HG02885 (cell line): ENCODE results near the gene ZBTB16.

ENCODE experiments used
- ATAC-seq: cut with Tn5 transposase; IDR thresholded peaks from one replicate; pipeline ENCODE4 v1.9.1; 2021; ENCODE audit warnings: mild to moderate bottlenecking; ENCODE audit not compliant: unreplicated experiment, poor library complexity

ZBTB16 gene

DNA sequence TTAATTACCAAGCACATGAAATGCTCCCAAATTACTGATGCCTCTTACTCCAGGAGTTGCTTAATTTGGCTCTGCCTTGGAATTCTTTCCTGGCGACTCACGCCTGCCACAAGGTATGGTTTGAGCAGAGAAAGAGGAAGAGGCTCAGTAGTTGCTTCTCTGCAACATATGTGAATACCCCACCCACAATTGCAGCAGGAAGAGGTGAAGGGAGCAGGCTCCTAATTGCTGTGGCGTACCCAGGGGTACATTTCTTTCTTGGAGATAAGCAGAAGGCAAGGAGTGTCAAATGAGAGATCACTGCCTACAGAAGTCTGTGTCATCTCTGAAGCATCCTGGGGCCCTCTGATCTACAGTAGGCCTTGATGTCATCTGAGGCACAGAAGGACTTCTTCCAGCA, 226.1 kb downstream of the ZBTB16 start:
- no peak for ATAC-seq

DNA sequence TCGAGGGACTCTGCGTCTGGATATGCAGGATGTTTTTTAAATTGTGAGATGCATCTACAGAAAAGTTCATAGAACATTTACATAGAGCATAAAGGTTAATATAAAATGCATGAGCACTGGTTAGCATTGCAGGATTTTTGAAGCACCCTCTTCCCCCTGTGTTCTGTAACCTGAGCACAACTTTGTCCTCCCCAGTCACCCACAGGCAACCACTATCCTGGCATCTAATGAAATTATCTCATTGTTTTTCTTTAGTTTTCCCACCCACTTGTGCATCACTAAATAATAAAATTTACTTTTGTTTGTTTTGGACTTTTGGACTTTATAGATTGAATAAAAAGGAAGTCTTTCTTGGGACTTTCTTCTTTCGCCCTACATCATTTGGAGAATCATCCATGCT, 226.7 kb downstream of the ZBTB16 start:
- no peak for ATAC-seq

DNA sequence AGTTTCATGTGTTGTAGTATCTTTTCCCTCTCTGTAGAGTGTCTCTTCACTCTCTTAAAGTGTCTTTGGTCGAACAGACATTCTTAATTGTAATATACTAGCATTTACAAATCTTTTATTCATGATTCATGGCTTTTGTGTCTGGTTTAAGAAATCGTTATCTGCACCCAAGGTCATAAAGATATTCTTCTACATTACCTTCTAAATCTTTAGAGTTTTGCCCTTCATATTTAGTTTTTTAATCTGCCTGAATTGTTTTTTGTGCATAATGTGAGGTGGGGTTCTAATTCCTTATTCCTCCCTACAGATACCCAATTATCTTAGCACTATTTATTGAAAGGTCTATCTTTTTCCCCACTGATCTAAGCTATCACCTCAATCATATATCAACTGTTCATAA, 227.6 kb downstream of the ZBTB16 start:
- ATAC-seq = no peak

- ATAC-seq = no peak
These were observed 228.6 kb downstream of the ZBTB16 start for GRCh38 chr11:114288136-114288535.

DNA sequence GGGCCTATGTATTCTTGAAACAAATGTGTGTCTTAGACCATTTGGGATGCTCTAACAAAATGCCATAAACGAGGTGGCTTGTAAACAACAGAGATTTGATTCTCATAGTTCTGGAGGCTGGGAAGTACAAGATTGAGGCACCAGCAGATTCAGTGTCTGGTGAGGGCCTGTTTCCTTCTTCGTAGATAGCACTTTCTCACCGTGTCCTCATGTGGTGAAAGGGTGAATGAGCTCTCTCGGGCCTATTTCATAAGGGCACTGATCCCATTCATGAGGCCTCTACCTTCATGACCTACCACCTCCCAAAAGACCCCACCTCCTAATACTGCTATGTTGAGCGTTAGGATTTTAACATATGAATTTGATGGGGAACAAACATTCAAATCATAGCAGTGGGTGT, 230.3 kb downstream of the ZBTB16 start:
- ATAC-seq = no peak

GRCh38 chr11:114290503-114291235, 231.2 kb downstream of the ZBTB16 start:
- ATAC-seq = no peak

GRCh38 chr11:114291381-114291780, 231.9 kb downstream of the ZBTB16 start:
- no peak for ATAC-seq

GRCh38 chr11:114291842-114292680, 232.6 kb downstream of the ZBTB16 start:
- ATAC-seq = no peak

DNA sequence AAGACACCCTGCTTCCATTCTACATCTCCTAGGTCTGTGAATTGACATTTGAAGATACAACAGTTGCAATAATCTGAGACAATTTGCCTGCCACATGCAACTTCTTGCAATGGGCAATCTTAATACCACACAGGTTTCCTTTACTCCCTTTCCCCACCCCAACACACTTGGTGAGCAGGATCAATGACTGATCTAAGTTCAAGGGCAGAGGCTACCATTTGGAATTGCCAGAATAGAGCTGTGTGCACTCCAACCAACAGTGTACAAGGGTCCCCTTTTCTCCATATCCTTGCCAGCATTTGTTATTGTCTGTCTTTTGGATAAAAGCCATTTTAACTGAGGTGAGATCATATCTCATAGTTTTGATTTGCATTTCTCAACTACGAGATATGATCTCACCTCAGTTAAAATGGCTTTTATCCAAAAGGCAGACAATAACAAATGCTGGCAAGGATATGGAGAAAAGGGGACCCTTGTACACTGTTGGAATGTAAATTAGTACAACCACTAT, 233.7 kb downstream of the ZBTB16 start:
- no peak for ATAC-seq

DNA sequence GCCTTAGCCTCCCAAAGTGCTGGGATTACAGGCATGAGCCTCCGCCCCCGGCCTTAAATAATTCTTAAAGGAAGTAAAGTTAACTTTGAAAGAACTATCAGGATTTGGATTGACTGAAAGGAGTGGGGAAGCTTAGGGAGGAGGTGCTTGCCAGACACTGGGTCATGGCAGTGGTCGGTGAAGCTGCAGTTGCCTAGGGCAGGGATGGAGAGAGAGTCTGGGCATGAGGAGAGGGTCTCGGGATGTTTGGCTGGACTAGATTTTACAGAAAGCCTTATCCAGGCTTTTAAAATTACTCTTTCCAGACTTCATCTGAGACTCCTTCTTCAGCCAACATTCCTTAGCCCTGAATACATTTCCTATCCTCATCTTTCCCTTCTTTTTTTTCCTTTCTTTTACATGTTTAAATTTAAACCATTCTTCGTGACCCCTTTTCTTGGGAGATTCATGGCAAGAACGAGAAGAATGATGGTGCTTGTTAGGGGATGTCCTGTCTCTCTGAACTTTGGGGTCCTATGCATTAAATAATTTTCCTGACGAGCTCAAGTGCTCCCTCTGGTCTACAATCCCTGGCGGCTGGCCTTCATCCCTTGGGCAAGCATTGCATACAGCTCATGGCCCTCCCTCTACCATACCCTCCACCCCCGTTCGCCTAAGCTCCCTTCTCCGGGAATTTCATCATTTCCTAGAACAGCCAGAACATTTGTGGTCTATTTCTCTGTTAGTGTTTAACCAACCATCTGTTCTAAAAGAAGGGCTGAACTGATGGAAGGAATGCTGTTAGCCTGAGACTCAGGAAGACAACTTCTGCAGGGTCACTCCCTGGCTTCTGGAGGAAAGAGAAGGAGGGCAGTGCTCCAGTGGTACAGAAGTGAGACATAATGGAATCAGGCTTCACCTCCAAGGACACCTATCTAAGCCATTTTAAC, 236.4 kb downstream of the ZBTB16 start, which contains the start of gene NNMT:
Gene NNMT, plus strand, starts transcription at position 724 of the 929 bp plus-strand sequence. Its CDS starts 158 bp downstream, at position 882.
- no peak for ATAC-seq

DNA sequence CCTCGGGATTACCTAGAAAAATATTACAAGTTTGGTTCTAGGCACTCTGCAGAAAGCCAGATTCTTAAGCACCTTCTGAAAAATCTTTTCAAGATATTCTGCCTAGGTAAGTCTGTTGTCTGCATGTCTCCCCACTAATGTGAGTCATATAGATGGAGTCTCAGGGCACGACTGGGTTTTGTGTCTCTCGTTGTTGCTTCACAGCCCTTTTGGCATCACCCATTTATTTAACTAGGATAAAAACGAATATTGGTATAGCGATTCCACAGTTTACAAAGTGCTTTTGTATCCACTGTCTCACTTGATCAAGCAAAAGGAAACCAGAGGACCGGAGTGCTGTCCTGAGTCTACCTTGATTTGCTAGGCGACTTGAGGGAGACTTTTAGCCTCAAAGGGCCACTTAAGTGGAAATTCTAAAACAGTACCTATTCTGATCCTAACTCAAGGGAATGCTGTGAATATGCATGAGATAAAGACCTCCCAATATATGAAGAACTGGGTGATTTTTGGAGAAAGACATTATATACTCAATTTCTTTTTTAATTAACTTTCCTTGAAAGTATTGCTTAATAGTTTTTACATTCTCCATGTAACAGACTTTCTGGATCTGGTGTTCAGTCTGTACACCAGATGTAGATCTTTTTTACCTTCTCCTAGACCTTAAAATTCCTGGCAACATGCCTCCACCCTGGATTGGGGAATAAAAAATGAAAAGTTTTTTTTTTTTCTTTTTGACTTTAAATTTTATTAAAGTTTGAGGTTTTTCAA, 237.3 kb downstream of the ZBTB16 start:
- no peak for ATAC-seq

DNA sequence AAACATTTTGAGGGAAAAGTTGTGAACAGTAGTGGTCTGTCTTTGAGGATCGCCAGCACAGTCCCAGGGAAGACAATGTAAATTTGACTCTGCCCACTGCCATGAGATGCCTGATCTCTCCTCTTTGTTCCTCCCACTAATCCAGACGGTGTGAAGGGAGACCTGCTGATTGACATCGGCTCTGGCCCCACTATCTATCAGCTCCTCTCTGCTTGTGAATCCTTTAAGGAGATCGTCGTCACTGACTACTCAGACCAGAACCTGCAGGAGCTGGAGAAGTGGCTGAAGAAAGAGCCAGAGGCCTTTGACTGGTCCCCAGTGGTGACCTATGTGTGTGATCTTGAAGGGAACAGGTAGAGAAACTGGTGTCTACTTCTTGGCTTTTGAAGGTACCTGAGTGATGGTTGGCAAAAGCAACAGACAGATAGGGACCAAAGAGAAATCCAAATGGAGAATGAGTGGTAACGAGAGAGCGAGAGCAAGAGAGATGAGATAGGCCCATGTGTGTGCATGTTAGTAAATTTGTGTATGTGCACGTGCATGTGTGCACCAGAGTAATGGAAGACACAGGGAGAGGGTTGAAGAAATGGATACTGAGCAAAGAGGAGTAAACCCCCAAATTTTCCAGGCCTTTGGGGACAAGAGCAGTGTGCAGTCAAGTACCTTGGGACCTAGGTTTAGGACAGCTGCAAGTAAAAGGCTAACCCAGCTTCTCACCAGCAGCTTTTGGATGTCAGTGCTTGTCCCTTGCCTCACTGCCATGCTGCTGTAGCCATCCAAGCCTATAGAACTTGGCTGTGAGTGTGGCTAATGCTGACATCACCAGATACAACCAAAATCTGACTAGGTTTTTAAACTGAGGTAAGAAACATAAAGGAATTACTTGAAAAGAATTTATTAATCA, 238.5 kb downstream of the ZBTB16 start:
- no peak for ATAC-seq

DNA sequence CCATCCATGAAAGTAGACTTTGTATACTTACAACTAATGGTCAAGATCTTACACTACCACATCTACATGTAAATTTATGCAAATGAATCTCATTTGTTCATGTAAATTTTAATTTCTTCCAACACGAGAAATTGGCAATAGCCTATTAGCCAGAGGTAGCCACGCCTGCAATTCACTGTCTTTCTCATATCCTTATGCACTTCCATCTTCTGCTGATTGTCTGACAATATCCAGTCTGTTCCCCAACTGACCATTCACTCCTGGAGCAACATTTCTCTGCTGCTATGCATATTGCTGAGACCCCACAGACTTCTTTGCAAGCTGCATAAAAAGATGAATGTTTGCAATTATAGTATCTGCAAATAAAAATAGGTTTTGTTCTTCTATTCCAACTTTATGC, 239.2 kb downstream of the ZBTB16 start:
- ATAC-seq = no peak
